ENCODE data around the gene TSPAN9.
"Not testable (repeated sequence)": the region's sequence is repeated elsewhere in the genome, so short reads cannot be mapped to it uniquely, and the experiment has no call there.

The TSPAN9 gene

GRCh38 chr12:3044141-3044630 lies 33.0 kb upstream of the TSPAN9 start:
- DNase-seq (ENCODE audit: low read depth in 2 of 2), result no peak

- no peak for DNase-seq (ENCODE audit: low read depth in 2 of 2)
Measured at GRCh38 chr12:3045494-3045893, 31.7 kb upstream of the TSPAN9 start.

GRCh38 chr12:3045989-3046388 lies 31.2 kb upstream of the TSPAN9 start:
- no peak for DNase-seq (ENCODE audit: low read depth in 2 of 2)

GRCh38 chr12:3046441-3047200 lies 30.6 kb upstream of the TSPAN9 start:
- no peak for DNase-seq (ENCODE audit: low read depth in 2 of 2)

GRCh38 chr12:3047961-3048360 lies 29.2 kb upstream of the TSPAN9 start:
- no peak for DNase-seq (ENCODE audit: low read depth in 2 of 2)

- DNase-seq (ENCODE audit: low read depth in 2 of 2), result no peak
Measured at GRCh38 chr12:3048540-3048939, 28.6 kb upstream of the TSPAN9 start.

GRCh38 chr12:3049176-3049575 lies 28.0 kb upstream of the TSPAN9 start:
- no peak for DNase-seq (ENCODE audit: low read depth in 2 of 2)

- no peak for DNase-seq (ENCODE audit: low read depth in 2 of 2)
Measured at GRCh38 chr12:3049611-3050249, 27.4 kb upstream of the TSPAN9 start.

- DNase-seq (ENCODE audit: low read depth in 2 of 2), result no peak
Measured at GRCh38 chr12:3054374-3054773, 22.8 kb upstream of the TSPAN9 start.

- DNase-seq (ENCODE audit: low read depth in 2 of 2), result no peak
Measured at GRCh38 chr12:3055026-3055703, 22.0 kb upstream of the TSPAN9 start.

GRCh38 chr12:3055704-3056467 lies 21.3 kb upstream of the TSPAN9 start:
- no peak for DNase-seq (ENCODE audit: low read depth in 2 of 2)

GRCh38 chr12:3061059-3061458 lies 16.1 kb upstream of the TSPAN9 start:
- no peak for DNase-seq (ENCODE audit: low read depth in 2 of 2)

- DNase-seq (ENCODE audit: low read depth in 2 of 2), result no peak
Measured at GRCh38 chr12:3061501-3062215, 15.5 kb upstream of the TSPAN9 start.

- DNase-seq (ENCODE audit: low read depth in 2 of 2), result no peak
Measured at GRCh38 chr12:3065300-3065699, 11.9 kb upstream of the TSPAN9 start.

- DNase-seq (ENCODE audit: low read depth in 2 of 2), result not testable (repeated sequence)
Measured at GRCh38 chr12:3065846-3066245, 11.3 kb upstream of the TSPAN9 start.

GRCh38 chr12:3069714-3070113 lies 7.5 kb upstream of the TSPAN9 start:
- no peak for DNase-seq (ENCODE audit: low read depth in 2 of 2)

- DNase-seq (ENCODE audit: low read depth in 2 of 2), result no peak
Measured at GRCh38 chr12:3071107-3071506, 6.1 kb upstream of the TSPAN9 start.

GRCh38 chr12:3071710-3072109 lies 5.5 kb upstream of the TSPAN9 start:
- DNase-seq (ENCODE audit: low read depth in 2 of 2), result no peak

- DNase-seq (ENCODE audit: low read depth in 2 of 2), result peak; percentile 57 to 76
Measured at GRCh38 chr12:3073438-3074250, 3.5 kb upstream of the TSPAN9 start.

- DNase-seq (ENCODE audit: low read depth in 2 of 2), result no peak
Measured at GRCh38 chr12:3075315-3075714, 1.9 kb upstream of the TSPAN9 start.

Data from stimulated activated CD4-positive, alpha-beta T cell treated with anti-CD3 and anti-CD28 coated beads, Interleukin-1b, Interleukin-23, amount 100 ng/mL, for 1 hour (primary cell).